PC-9 (cell line): ENCODE data around the gene PIEZO2. TPM values are rescaled to one million over a fixed set of nuclear protein-coding genes. Genes with fewer than 3 reads are reported as not detected.

Experiments used
- BruUV-seq: library from RNA; stranded (reverse); fragments of 400-500 nt; replicated peaks from 2 replicates; lab custom pipeline; 2021; lab: Mats Ljungman, UMichigan
- CTCF ChIA-PET: fragments of 300-600 bp; sonication (Branson Sonifier 250); formaldehyde crosslinking; loops from one replicate; lab custom pipeline; 2022; ENCODE audit warnings: antibody characterized with exemption; lab: Charles Lee
- POLR2A ChIA-PET: fragments of 300-600 bp; sonication (Branson Sonifier 250); formaldehyde crosslinking; loops from one replicate; lab custom pipeline; 2022; ENCODE audit warnings: antibody characterized with exemption; ENCODE audit not compliant: unreplicated experiment; lab: Charles Lee
- DNase-seq, 2 experiments: peaks; one replicate each; pipeline versions ENCODE4 v3.0.0 to v3.0.0-alpha.2; 2015 to 2022; ENCODE audit warnings: mixed read lengths in 1 of 2
- H2AFZ ChIP-seq: fragments of 200-600 bp; sonication (generic); 2 replicates; pipeline ENCODE4 v1.8.1; 2017; ENCODE audit warnings: antibody characterized with exemption
- H3F3A ChIP-seq: fragments of 200-600 bp; sonication (generic); 2 replicates; pipeline ENCODE4 v1.8.1; 2017; ENCODE audit warnings: antibody characterized with exemption, mild to moderate bottlenecking, low read depth; ENCODE audit not compliant: insufficient read depth
- H3K27ac ChIP-seq: fragments of 200-600 bp; sonication (generic); 2 replicates; pipeline ENCODE4 v1.6.1; 2016; ENCODE audit warnings: mixed run types
- H3K27me3 ChIP-seq: fragments of 200-600 bp; sonication (generic); 2 replicates; pipeline ENCODE4 v1.6.1; 2016; ENCODE audit warnings: low read depth, mixed run types; ENCODE audit not compliant: insufficient read depth
- H3K36me3 ChIP-seq: fragments of 200-600 bp; sonication (generic); 2 replicates; pipeline ENCODE4 v1.6.1; 2016; ENCODE audit warnings: low read depth, mixed run types
- H3K4me1 ChIP-seq: fragments of 200-600 bp; sonication (generic); replicated peaks from 2 replicates; pipeline ENCODE4 v1.6.1; 2016; ENCODE audit warnings: mixed run types; ENCODE audit not compliant: insufficient read depth
- H3K4me2 ChIP-seq: fragments of 200-600 bp; sonication (generic); 2 replicates; pipeline ENCODE4 v1.6.1; 2017; ENCODE audit warnings: mixed run types
- H3K4me3 ChIP-seq: fragments of 200-600 bp; sonication (generic); 2 replicates; pipeline ENCODE4 v1.6.1; 2016; ENCODE audit warnings: mixed run types
- H3K79me2 ChIP-seq: fragments of 200-600 bp; sonication (generic); 2 replicates; pipeline ENCODE4 v1.6.1; 2017; ENCODE audit warnings: low read depth, mixed run types
- H3K9me2 ChIP-seq: fragments of 200-600 bp; sonication (generic); 2 replicates; pipeline ENCODE4 v1.8.1; 2017; ENCODE audit warnings: mild to moderate bottlenecking; ENCODE audit not compliant: insufficient read depth
- H3K9me3 ChIP-seq: fragments of 200-600 bp; sonication (generic); 2 replicates; pipeline ENCODE4 v1.8.1; 2016; ENCODE audit warnings: low read depth; ENCODE audit not compliant: insufficient read depth
- H4K20me1 ChIP-seq: fragments of 200-600 bp; sonication (generic); 2 replicates; pipeline ENCODE4 v1.8.1; 2017; ENCODE audit not compliant: insufficient read depth
- CTCF ChIP-seq: fragments of 200-600 bp; sonication (generic); conservative IDR thresholded peaks from 2 replicates; pipeline ENCODE4 v1.6.1; 2017; ENCODE audit warnings: mixed run types, antibody characterized with exemption, mild to moderate bottlenecking, moderate library complexity
- EZH2 ChIP-seq: fragments of 200-600 bp; sonication (generic); IDR thresholded peaks from 2 replicates; pipeline ENCODE4 v1.8.0; 2017; ENCODE audit warnings: antibody characterized with exemption, low read depth
- intact Hi-C: fragments of 100-400 bp; cut with micrococcal nuclease; formaldehyde crosslinking; loops from one replicate; pipeline ENCODE4 v1.10.0; 2022; ENCODE audit not compliant: unreplicated experiment
- total RNA-seq: library from RNA; stranded (reverse); gene quantifications from 2 replicates; pipeline ENCODE4 v1.2.3, GENCODE V29; 2021

The PIEZO2 gene
- total RNA-seq, 1 experiment from 2014 or later, result not detected

GRCh38 chr18:11089931-11090715, 59.2 kb downstream of the PIEZO2 start:
- Histone ChIP-seq H2AFZ (no peak overlapping the region), H3K9me3 (no peaks in the 10 kb centered on the region), H3K4me3 (no peak overlapping the region), H3K79me2 (no peaks in the 10 kb centered on the region), H3K4me1 (no peaks in the 10 kb centered on the region), H3K4me2 (no peak overlapping the region), H3F3A (no peaks in the 10 kb centered on the region), H3K27ac (no peak overlapping the region), H3K9me2 (no peaks in the 10 kb centered on the region), H3K36me3 (no peaks in the 10 kb centered on the region), H4K20me1 (no peaks in the 10 kb centered on the region), H3K27me3 (peaks cover 59% of the 10 kb centered on the region)
- no peak for DNase-seq
- CTCF ChIA-PET, result no interaction called here
- TF ChIP-seq CTCF, result no peak
- no peak for TF ChIP-seq EZH2
- POLR2A ChIA-PET, result no interaction called here
- BruUV-seq, result no TSS peak
- intact Hi-C loops, result no loop called here

GRCh38 chr18:11081009-11081532, 68.3 kb downstream of the PIEZO2 start:
- Histone ChIP-seq H3K4me2 (no peak overlapping the region), H3F3A (no peaks in the 10 kb centered on the region), H4K20me1 (no peaks in the 10 kb centered on the region), H3K4me1 (no peaks in the 10 kb centered on the region), H3K9me3 (no peaks in the 10 kb centered on the region), H3K27me3 (peaks cover 69% of the 10 kb centered on the region), H3K79me2 (no peaks in the 10 kb centered on the region), H3K9me2 (no peaks in the 10 kb centered on the region), H2AFZ (no peak overlapping the region), H3K27ac (no peak overlapping the region), H3K36me3 (no peaks in the 10 kb centered on the region), H3K4me3 (no peak overlapping the region)
- no TSS peak for BruUV-seq
- intact Hi-C loops, result no loop called here
- no peak for DNase-seq
- ChIA-PET POLR2A (no interaction called here), CTCF (no interaction called here)
- TF ChIP-seq EZH2, result no peak

GRCh38 chr18:11078491-11078890, 70.9 kb downstream of the PIEZO2 start:
- Histone ChIP-seq H3K4me1 (no peaks in the 10 kb centered on the region), H3K9me2 (no peaks in the 10 kb centered on the region), H3K4me3 (no peak overlapping the region), H3F3A (no peaks in the 10 kb centered on the region), H3K27ac (no peak overlapping the region), H3K79me2 (no peaks in the 10 kb centered on the region), H3K36me3 (no peaks in the 10 kb centered on the region), H3K9me3 (no peaks in the 10 kb centered on the region), H4K20me1 (no peaks in the 10 kb centered on the region), H3K27me3 (peaks cover 71% of the 10 kb centered on the region), H3K4me2 (no peak overlapping the region), H2AFZ (no peak overlapping the region)
- no peak for DNase-seq
- intact Hi-C loops, result no loop called here
- ChIA-PET POLR2A (no interaction called here), CTCF (no interaction called here)
- BruUV-seq, result no TSS peak
- TF ChIP-seq CTCF, result no peak
- TF ChIP-seq EZH2, result no peak
